Fibroblast of skin of abdomen (primary cell): ENCODE data around the gene TMEFF2.
"Not testable (repeated sequence)": the region's sequence is repeated elsewhere in the genome, so short reads cannot be mapped to it uniquely, and the experiment has no call there.

Experiments used
- DNase-seq: peaks from one replicate; pipeline ENCODE4 v3.0.0-alpha.2; 2013

Gene TMEFF2

DNA sequence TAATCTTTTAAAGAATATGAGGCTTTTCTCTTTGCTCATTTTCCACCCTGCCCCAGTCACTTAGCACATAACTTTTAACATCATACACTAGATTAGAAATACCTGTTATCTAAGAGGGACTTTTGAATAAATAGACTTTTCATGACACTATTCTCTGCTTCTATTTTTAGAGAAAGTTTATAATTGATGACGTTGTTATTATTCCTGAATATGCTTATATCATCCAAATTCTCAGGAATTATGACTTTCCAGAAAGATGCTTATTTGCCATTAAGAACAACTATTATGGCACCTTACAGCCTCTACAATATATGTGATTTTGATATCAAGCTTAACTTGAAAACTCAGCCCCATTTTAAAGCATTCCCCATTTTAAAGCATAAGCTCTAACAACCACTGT, 11.4 kb downstream of the TMEFF2 start:
- DNase-seq, result no peak

- DNase-seq, result no peak
Measured at GRCh38 chr2:192166946-192167345, 27.8 kb downstream of the TMEFF2 start.

GRCh38 chr2:192165842-192166241, 28.9 kb downstream of the TMEFF2 start:
- no peak for DNase-seq

GRCh38 chr2:192162392-192163042, 32.2 kb downstream of the TMEFF2 start:
- DNase-seq, result peak; percentile 70

- DNase-seq, result no peak
Measured at GRCh38 chr2:192161656-192162290, 33.0 kb downstream of the TMEFF2 start.

DNA sequence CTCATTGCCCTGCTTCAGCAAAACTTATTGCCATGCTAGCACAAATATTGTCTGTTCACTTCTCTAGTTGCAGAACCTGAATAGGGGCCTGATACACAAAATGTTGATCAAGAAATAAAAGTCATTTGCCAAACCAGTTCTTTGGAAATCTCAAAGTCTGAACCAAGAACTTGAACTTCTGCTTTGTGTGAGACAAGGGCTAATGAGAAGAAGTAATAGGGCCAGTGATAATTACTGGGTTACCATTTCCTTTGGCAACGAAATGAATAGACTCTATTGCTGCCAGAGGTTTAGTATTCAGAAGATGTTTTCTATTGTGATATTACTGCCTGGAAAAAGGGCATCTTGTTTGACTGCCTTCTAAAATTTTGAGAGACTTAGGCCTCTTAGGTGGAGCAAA, 35.0 kb downstream of the TMEFF2 start:
- no peak for DNase-seq

GRCh38 chr2:192159208-192159607, 35.5 kb downstream of the TMEFF2 start:
- no peak for DNase-seq

DNA sequence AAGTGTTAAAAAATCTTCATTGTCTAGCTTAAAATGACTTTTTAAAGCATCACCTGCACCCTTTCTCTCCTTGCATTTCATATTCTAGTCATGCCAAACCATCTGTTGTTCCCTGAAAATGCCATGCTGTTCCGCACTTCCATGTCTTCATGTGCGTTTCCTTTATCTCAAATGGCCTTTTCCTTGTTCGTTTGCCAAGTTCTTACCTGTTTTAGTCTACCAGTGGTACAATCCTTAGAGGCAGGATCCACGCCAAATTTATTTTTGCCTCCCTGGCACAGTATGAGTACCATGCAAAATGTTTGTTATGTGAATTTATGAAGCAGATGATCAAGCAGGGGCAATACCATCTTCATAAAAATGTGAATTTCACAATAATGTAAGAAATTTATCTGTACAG, 37.0 kb downstream of the TMEFF2 start:
- no peak for DNase-seq

DNA sequence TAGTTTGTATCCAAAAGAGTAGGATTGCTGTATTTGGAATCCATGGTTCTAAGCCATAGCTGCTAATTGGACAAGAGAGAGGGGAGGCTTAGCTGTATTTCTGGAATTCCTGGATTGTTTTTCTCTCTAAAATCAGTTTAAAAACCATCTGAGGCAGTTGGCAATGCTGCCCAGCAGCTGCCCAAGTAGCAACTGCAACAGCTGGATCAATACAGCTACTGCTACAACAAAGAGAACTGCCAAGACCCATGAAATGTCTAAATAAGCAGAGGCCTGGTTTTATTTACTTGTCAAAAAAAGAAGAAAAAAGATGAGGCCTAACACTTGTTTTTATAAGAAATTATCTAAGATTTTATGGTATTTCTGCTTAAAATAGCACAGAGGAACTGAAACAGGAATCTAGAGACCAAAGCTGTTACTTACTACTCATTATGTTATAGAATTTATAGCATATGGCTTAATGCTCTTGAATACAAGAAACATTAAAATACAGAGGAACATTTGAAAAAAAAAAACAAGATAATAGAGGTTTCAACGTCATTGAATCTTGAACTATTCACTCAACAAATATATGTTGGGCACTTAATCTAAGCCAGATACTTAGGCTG, 39.1 kb downstream of the TMEFF2 start:
- DNase-seq, result no peak

DNA sequence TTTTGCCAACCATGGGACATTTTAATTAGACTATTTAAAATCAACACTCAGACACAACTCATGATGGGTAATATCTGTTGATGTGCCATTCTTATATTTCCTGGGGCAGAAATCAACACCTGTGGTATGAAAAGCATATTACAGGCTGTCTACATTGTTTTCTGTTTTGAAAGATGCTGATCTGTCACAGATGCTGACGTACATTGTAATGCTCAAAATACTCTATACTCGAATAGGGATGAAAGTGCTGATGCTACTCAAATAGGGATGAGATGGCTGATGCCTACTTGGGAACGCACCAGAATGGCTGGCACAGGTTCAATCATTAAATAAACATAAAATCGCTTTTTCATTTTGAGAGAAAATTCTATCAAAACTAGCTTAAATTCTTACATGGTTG, 41.2 kb downstream of the TMEFF2 start:
- no peak for DNase-seq

GRCh38 chr2:192151853-192152252, 42.9 kb downstream of the TMEFF2 start:
- DNase-seq, result peak; percentile 89

DNA sequence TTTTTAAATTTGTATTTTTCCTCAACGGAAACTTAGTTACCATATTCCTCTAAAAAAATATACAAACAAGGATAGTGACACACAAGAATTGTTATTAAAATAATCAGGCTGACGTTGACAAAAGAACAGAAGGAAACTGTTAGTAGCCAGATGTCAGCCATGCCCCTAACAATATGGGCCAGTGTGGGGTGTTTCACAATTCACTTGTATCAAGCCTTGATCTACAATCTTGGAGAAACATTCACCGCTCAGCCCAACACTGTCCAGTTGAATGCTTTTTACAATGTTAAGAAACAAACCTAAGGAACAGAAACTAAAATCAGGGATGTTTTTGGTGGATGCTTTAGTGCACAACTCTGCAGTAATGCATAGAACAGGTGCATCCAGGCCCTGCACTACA, 44.6 kb downstream of the TMEFF2 start:
- DNase-seq, result no peak

DNA sequence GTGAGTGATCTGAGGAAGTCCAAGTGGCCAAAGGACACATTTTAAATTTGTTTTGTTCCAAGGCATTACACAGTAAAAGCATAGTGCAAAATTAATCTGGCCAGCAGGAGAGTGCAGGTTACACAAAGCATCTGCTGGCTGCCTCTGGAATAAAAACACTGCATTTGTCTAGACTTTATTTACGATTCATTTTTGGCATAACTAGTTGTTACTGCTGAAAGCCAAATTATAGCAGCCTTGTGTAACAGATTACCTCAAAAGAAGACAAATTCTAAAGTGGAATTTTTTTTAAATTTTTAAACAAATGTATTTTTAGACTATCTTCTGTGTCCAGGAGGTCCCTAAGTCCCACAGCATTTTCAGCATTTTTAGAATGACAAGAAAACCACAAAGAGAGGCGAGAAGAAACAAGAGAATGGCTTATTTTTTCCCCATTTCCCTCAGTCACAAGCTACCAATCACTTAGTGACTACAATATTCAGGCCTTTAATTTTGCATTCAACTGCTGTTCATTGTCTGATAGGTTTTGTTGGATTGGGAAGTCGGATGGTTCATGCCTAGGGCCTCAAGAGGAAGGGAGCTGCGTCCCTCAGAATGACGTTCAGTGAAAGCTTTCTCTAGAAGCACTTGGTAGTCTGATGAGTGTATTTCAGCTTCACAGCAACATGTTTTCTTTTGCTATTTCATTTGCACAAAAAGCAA, 46.0 kb downstream of the TMEFF2 start:
- DNase-seq, result peak; percentile 84

GRCh38 chr2:192148241-192148619, 46.5 kb downstream of the TMEFF2 start:
- no peak for DNase-seq

DNA sequence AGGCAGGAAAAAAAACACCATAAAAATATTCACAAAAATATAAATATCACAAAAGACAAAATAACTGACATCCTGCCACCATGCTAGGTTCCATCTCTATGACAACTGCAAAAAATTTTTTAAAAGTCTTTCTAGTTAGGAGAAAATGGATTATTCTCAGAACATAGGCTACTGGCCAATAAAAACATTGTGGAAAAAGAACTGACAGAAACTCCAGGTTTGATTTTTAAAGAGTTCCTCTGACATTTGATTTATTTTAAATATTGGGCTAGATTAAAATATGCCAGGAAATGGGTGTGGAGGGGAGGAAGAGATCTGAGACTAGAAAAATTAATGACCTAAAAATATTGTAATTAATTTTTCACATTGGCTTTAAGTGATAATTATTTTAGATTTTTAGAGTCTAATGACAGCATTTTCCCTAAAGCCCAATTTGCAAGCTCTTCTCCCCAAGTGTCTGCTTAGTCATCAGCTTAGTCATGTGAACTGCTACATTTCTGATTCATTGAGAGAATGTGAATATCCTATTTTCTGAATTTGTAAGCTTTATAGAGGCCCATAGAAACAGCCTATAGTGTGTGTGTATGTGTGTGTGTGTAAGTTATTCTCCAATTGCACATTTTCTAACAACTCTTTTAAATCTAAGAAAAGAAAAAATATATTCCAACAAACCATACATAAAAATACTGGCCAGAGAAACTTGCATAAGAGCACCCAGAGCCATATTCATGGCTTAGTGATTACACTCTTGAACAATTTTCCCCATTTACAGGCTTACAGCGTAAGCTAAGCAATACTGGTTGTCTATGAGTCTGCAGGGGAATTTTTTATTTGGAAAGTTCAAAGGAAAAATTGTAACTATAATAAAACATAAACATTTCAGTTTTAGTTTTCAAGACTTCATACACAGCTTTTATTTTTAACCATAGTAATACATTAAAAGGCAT, 48.4 kb downstream of the TMEFF2 start:
- peak; percentile 83 for DNase-seq

- DNase-seq, result peak; percentile 24
Measured at GRCh38 chr2:192145496-192145895, 49.2 kb downstream of the TMEFF2 start.

DNA sequence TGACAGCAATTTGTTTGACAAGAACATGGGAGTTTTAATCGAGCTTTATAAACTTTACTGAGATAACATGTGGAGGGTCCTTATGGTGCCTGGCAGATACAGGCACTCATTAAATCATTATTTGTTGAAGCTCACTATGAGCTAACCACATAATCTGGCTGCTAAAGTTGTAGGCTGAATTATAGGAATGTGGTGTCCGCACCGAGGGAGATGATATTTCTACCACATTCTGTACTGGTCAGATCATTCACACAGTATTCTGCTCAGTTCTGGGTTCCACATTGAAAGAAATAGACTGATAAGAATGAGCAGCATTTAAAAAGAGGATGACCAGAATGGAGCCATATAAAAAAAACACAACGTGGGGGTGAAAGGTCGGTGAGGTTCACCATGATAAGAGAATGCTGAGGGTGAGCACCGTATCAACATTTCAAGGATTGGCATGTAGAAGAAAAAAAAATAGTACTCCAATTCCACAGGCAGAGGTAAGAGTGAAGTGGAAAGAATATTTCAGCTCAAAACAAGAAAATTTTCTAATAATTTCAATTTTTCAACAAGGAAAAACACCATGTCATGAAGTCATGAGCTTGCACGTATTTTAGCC, 54.4 kb downstream of the TMEFF2 start:
- peak; percentile 21 for DNase-seq

GRCh38 chr2:192139813-192140212, 54.9 kb downstream of the TMEFF2 start:
- no peak for DNase-seq

GRCh38 chr2:192137451-192137850, 57.3 kb downstream of the TMEFF2 start:
- DNase-seq, result no peak

DNA sequence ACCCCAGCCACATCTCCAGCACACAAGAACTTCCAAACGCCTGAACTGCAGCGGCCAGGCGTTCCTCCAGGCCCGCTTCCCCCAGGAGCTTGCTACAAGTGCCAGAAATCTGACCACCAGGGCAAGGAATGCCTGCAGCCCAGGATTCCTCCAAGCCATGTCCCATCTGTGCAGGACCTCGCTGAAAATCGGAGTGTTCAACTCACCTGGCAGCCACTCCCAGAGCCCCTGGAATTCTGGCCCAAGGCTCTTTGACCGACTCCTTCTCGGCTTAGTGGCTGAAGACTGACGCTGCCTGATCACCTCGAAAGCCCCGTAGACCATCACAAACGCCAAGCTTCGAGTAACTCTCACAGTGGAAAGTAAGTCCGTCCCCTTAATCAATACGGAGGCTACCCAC, 62.1 kb downstream of the TMEFF2 start:
- DNase-seq, result not testable (repeated sequence)

- not testable (repeated sequence) for DNase-seq
Measured at GRCh38 chr2:192130312-192130711, 64.4 kb downstream of the TMEFF2 start.

GRCh38 chr2:192128655-192129054, 66.1 kb downstream of the TMEFF2 start:
- no peak for DNase-seq
